ENCODE results near the gene ABHD3.
A peak's percentile ranks its signal among the peaks of the same experiment; 100 is the strongest.
"Not testable (repeated sequence)": the region's sequence is repeated elsewhere in the genome, so short reads cannot be mapped to it uniquely, and the experiment has no call there.

The ABHD3 gene

DNA sequence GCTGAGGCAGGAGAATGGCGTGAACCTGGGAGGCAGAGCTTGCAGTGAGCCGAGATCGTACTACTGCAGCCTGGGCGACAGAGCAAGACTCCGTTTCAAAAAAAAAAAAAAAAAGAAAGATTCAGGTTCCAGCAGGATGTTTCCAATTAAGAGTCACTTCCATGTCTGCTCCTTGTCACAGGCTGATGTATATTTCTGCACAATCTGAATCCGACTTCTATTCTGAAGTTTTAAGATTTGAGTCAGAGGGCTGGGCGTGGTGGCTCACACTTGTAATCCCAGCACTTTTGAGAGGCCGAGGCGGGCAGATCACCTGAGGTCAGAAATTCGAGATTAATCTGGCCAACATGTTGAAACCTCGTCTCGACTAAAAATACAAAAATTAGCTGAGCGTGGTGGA lies 67.8 kb downstream of the ABHD3 start:
- Mint-ChIP-seq H3K36me3 (ENCODE audit: low read depth) (peaks cover 31% of the 10 kb centered on the region), H3K4me1 (ENCODE audit: low read depth) (peaks cover 11% of the 10 kb centered on the region), H3K4me3 (no peak overlapping the region), H3K27ac (no peak overlapping the region), H3K9me3 (no peaks in the 10 kb centered on the region), H3K27me3 (no peaks in the 10 kb centered on the region)

DNA sequence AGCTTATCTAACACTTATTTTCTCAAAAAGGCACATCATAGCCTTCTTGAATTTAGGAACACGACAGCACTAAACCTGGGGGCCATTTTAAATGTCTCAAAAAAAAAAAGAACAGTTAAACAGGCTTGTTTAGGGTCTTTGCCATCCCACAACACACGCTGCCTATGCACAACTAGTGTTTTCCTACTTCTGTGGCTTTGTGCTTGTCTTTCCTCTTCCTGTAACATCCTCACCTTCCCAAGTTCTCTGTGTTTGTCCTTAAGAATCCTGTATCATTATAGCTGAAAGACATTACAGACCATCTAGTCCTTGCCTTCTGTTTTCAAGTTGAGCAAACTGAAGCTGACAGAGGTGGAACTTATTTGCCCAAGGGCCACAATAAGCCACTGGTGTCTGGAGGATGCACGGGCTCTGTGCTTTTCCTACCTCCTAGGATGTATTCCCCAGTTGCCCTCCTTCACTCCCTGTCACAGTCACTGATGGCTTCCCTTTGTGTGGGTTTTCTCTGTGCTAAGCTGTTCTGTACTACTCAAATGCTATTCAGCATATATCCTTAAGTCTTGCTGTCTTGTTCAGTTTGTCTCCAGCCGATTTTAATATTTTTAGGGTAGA lies 69.9 kb downstream of the ABHD3 start:
- Mint-ChIP-seq H3K9me3 (no peaks in the 10 kb centered on the region), H3K36me3 (ENCODE audit: low read depth) (peaks cover 42% of the 10 kb centered on the region), H3K27ac (no peak overlapping the region), H3K27me3 (no peaks in the 10 kb centered on the region), H3K4me3 (no peak overlapping the region), H3K4me1 (ENCODE audit: low read depth) (peaks cover 11% of the 10 kb centered on the region)

DNA sequence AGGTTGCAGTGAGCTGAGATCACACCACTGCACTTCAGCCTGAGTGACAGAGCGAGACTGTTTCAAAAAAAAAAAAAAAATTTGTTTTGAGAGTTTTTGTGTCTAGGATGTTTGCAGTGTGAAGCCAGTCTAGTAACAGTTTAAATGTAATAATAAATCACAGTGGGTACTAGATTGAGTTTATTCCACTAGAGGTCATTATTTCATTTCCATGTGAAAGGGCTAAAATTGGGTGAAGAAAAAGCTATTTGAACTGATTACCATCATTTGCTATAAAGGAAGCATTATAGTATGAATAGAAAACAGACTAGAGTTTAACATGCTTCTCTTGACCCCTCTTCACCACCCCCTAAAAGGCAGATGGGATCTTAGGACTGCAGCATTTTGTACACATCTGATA lies 72.2 kb downstream of the ABHD3 start:
- H3K4me3 Mint-ChIP-seq = no peak overlapping the region
- H3K36me3 Mint-ChIP-seq (ENCODE audit: low read depth) = peaks cover 65% of the 10 kb centered on the region

DNA sequence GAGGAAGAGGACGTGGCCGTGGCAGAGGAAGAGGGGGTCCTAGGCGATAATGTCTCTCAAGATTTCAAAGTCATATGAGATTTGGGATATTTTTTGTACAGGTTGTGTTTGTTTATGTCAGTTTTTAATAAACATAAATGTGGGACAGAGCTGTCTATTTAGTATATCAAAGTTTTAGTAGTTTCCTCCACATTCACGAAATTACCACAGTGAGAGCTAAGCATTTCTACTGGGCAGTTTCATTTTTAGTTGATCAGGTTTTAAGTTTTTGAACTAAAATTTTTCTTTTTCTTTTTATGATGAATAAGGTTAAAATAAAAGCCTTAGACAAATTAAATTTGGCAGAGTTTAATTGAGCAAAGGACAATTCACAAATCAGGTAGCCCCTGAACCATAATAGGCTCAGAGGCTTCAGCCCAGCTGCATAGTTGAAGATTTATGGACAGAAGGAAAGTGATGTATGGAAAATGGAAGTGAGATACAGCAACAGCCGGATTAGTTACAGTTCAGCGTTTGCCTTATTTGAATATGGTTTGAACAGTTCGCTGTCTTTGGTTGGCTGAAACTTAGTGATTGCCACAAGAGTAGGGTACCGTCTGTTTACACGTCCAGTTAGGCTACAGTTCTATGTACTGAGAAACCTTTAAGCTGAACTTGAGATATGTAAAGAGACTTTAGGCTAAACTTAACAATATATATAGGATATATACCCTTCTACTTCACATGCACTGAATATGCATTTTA lies 75.3 kb downstream of the ABHD3 start:
- no peaks in the 10 kb centered on the region for H3K9me3 Mint-ChIP-seq
- peaks cover 68% of the 10 kb centered on the region for H3K36me3 Mint-ChIP-seq (ENCODE audit: low read depth)
- H3K4me3 Mint-ChIP-seq = no peak overlapping the region
- no peaks in the 10 kb centered on the region for H3K27me3 Mint-ChIP-seq
- peak overlapping the region; percentile 78 for H3K27ac Mint-ChIP-seq
- peaks cover 21% of the 10 kb centered on the region for H3K4me1 Mint-ChIP-seq (ENCODE audit: low read depth)

More for the DNA sequence above, 72.2 kb downstream of the ABHD3 start:
- Mint-ChIP-seq H3K27ac (no peak overlapping the region), H3K4me1 (ENCODE audit: low read depth) (peaks cover 11% of the 10 kb centered on the region), H3K9me3 (no peaks in the 10 kb centered on the region), H3K27me3 (no peaks in the 10 kb centered on the region)

DNA sequence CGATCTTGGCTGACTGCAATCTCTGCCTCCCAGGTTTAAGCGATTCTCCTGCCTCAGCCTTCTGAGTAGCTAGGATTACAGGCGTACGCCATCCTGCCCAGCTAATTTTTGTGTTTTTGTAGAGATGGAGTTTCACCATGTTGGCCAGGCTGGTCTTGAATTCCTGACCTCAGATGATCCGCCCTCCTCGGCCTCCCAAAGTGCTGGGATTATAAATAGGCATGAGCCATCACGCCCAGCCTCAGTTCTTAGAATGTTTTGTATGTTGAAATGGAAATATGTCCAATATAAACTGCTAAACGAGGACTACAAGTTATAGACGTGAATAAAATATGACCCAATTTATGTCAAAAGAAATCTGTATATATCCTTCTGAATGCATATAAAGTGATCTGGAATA lies 82.9 kb downstream of the ABHD3 start:
- not testable (repeated sequence) for H3K4me3 Mint-ChIP-seq, H3K9me3 Mint-ChIP-seq, H3K27me3 Mint-ChIP-seq, H3K27ac Mint-ChIP-seq
- Mint-ChIP-seq H3K36me3 (ENCODE audit: low read depth) (peaks cover 62% of the 10 kb centered on the region), H3K4me1 (ENCODE audit: low read depth) (peaks cover 40% of the 10 kb centered on the region)

DNA sequence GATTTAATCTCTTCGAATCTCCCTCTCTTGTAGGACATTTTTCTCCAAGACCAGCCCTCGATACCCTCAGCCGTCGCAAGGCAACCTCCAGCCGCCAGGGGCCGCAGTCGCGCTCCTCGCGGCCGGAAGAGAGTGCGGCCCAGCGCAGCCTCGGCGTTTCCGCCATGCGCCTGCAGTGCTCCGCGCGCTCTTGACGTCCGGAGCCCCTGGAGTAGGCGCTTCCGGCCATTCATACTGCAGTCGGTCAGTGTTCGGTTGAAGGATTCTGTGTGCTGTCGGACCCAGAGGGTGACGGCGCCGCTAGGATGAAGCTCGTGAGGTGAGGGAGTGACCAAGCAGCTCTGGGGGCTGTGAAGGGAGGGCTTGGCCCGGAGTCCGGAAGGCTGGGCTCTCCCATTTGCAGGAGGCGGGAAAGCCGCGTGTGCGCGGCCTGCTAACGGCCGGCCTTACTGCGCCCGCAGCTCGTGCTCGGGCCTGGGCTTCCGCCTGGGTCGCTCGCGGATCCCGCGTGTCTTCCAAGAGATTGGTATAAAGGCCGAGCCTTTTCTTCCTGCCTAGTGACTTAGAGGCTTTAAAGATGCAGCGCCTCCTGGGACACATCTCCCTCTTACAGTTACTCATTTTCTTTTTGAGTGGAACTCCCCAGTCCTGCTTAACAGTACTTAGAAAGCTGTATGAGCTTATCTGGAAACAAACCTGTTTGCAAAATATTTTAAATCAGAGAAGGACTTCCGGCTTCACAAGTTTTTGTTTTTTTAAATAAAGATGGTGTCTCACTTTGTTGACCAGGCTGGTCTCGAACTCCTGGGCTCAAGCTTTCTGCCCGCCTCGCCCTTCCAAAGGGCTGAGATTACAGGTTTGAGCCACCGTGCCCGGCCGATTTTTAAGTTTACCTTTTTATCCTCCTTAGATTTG lies 92.2 kb downstream of the ABHD3 start, which contains the start of gene SNRPD1:
Gene SNRPD1, plus strand, starts transcription at position 190 of the 915 bp plus-strand sequence. Its CDS starts 116 bp downstream, at position 306.
- H3K27me3 Mint-ChIP-seq = no peaks in the 10 kb centered on the region
- H3K9me3 Mint-ChIP-seq = no peaks in the 10 kb centered on the region
- H3K27ac Mint-ChIP-seq = peak within 1 kb of the TSS; percentile 98
- H3K36me3 Mint-ChIP-seq (ENCODE audit: low read depth) = peaks cover 41% of the 10 kb centered on the region
- peak within 1 kb of the TSS; percentile 95 for H3K4me3 Mint-ChIP-seq
- peaks cover 41% of the 10 kb centered on the region for H3K4me1 Mint-ChIP-seq (ENCODE audit: low read depth)

DNA sequence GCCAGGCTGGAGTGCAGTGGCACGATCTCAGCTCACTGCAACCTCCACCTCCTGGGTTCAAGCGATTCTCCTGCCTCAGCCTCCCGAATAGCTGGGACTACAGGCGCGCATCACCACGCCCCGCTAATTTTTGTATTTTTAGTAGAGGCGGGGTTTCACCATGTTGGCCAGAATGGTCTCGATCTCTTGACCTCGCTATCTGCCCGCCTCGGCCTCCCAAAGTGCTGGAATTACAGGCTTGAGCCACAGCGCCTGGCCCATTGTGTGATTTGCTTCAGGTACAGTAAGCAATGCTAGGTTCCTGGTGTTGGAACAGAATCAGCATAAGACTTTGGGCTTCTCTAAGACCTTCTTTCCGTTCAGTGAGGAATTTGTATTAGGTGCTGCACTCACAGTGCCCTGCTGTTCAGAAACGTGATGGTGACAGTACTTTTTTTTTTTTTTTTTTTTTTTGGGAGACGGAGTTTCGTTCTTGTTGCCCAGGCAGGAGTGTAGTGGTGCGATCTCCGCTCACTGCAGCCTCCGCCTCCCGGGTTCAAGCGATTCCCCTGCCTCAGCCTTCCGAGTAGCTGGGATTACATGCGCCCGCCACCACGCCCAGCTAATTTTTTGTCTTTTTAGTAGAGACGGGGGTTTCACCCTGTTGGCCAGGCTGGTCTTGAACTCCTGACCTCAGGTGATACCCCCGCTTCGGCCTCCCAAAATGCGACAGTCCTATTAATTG lies 93.0 kb downstream of the ABHD3 start:
- peak overlapping the region; percentile 98 for H3K27ac Mint-ChIP-seq
- H3K4me1 Mint-ChIP-seq (ENCODE audit: low read depth) = peaks cover 33% of the 10 kb centered on the region
- H3K9me3 Mint-ChIP-seq, H3K27me3 Mint-ChIP-seq: not testable (repeated sequence)
- peak overlapping the region; percentile 95 for H3K4me3 Mint-ChIP-seq
- peaks cover 33% of the 10 kb centered on the region for H3K36me3 Mint-ChIP-seq (ENCODE audit: low read depth)

DNA sequence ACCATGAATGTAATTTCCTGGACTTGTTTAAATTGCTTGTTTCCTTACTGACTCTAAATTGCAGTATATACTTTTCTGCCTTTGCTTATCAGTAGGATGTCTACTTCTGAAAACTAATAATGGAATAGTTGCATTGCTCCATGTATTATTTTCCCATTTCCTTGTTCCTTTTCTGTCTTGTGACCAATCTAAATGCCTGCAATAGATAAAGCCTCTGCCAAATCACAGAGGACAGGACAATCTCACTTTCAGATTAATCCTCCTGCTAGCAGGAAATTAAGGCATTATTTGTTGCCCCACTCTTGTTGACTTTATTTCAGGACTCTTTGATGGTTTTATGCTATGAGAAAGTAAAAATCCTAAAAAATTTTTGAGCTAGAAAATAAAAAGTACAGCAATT lies 99.4 kb downstream of the ABHD3 start:
- H3K9me3 Mint-ChIP-seq = no peaks in the 10 kb centered on the region

DNA sequence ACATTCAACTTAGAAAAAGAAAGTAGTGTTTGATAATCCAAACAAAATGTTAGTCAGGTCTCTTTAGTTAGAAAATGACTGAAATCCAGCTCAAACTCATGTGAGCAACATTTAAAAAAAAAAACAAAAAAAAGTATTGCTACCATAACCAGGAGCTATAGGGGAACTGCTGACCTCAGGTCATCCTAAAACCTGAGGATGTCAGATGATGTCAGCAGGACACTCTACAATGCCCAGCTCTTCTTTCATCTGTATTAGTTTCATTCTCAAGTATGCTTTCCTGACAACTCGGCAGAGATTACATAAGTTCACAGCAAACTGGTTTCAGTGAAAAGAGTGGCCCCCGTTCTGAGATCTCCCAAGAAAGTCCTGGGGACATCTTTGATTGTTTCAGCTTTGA lies 99.9 kb downstream of the ABHD3 start:
- no peaks in the 10 kb centered on the region for H3K27me3 Mint-ChIP-seq
- no peak overlapping the region for H3K27ac Mint-ChIP-seq
- no peaks in the 10 kb centered on the region for H3K9me3 Mint-ChIP-seq
- H3K36me3 Mint-ChIP-seq (ENCODE audit: low read depth) = no peaks in the 10 kb centered on the region
- H3K4me1 Mint-ChIP-seq (ENCODE audit: low read depth) = peaks cover 24% of the 10 kb centered on the region
- H3K4me3 Mint-ChIP-seq = no peak overlapping the region

More for the DNA sequence above, 99.4 kb downstream of the ABHD3 start:
- Mint-ChIP-seq H3K27me3 (no peaks in the 10 kb centered on the region), H3K27ac (no peak overlapping the region), H3K4me1 (ENCODE audit: low read depth) (peaks cover 22% of the 10 kb centered on the region), H3K4me3 (no peak overlapping the region), H3K36me3 (ENCODE audit: low read depth) (no peaks in the 10 kb centered on the region)

DNA sequence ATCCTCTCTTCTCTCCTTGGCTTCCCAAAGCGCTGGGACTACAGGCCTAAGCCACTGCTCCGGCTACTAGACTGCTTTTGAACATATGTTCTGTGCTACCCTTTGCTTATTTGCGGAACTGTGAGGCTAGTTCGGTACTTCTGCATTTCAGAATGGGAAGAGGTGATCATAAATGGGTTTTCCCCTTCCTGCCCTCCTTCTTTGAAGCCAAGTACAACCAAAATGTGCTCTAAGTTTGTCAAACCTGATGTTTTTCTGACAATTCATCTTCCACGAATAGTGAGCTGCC lies 102.3 kb downstream of the ABHD3 start:
- Mint-ChIP-seq H3K27ac (peak overlapping the region; percentile 52), H3K4me1 (ENCODE audit: low read depth) (peaks cover 42% of the 10 kb centered on the region), H3K36me3 (ENCODE audit: low read depth) (peaks cover 4% of the 10 kb centered on the region), H3K9me3 (no peaks in the 10 kb centered on the region), H3K27me3 (no peaks in the 10 kb centered on the region), H3K4me3 (no peak overlapping the region)
